HepG2 (cell line): Measurements from ENCODE around the gene FCAMR. TPM values are rescaled to one million over a fixed set of nuclear protein-coding genes. Genes with fewer than 3 reads are reported as not detected.

Experiments
- HMG20A ChIP-seq: IDR thresholded peaks from 2 replicates; pipeline ENCODE4 v1.6.1; 2016; ENCODE audit warnings: borderline replicate concordance
- HMGA1 ChIP-seq: sonication (generic); formaldehyde crosslinking; conservative IDR thresholded peaks from 2 replicates; pipeline ENCODE4 v1.4.0; 2020; ENCODE audit warnings: missing genetic modification reagents
- HMGXB3 ChIP-seq: sonication (generic); formaldehyde crosslinking; IDR thresholded peaks from 2 replicates; pipeline ENCODE4 v1.4.0; 2020; ENCODE audit warnings: missing genetic modification reagents, borderline replicate concordance
- HNF1A ChIP-seq, 2 experiments: sonication (generic) in 1 of 2; formaldehyde crosslinking in 1 of 2; IDR thresholded peaks; 2 replicates each; pipeline versions ENCODE4 v1.4.0 to v1.6.1; 2016 to 2020; ENCODE audit warnings: borderline replicate concordance in 1 of 2, low read depth in 1 of 2, mild to moderate bottlenecking in 1 of 2, missing genetic modification reagents in 1 of 2
- IRF2 ChIP-seq: IDR thresholded peaks from 2 replicates; pipeline ENCODE4 v1.6.1; 2018; ENCODE audit warnings: missing genetic modification reagents, missing compliant biosample characterization
- ISL2 ChIP-seq: sonication (generic); formaldehyde crosslinking; IDR thresholded peaks from 2 replicates; pipeline ENCODE4 v1.5.0; 2020; ENCODE audit warnings: missing genetic modification reagents
- PTBP1 ChIP-seq: fragments of 200-400 bp; formaldehyde crosslinking; IDR thresholded peaks from 2 replicates; pipeline ENCODE4 v1.6.1; 2018; ENCODE audit warnings: low read length, low read depth; ENCODE audit not compliant: poor library complexity, severe bottlenecking
- SMAD9 ChIP-seq: sonication (generic); formaldehyde crosslinking; IDR thresholded peaks from 2 replicates; pipeline ENCODE4 v1.5.1; 2020; ENCODE audit warnings: mild to moderate bottlenecking, missing genetic modification reagents
- SMC3 ChIP-seq: IDR thresholded peaks from 2 replicates; pipeline ENCODE4 v1.6.1; 2011; ENCODE audit warnings: low read length, improper control_type of control experiment
- TOE1 ChIP-seq: sonication (generic); formaldehyde crosslinking; IDR thresholded peaks from 2 replicates; pipeline ENCODE4 v1.4.0; 2020; ENCODE audit warnings: mild to moderate bottlenecking, missing genetic modification reagents
- ZBTB42 ChIP-seq: sonication (generic); formaldehyde crosslinking; IDR thresholded peaks from 2 replicates; pipeline ENCODE4 v1.5.0; 2020; ENCODE audit warnings: mild to moderate bottlenecking, missing genetic modification reagents
- ZBTB7A ChIP-seq: sonication (generic); formaldehyde crosslinking; IDR thresholded peaks from 2 replicates; pipeline ENCODE4 v1.8.0; 2022; ENCODE audit warnings: mild to moderate bottlenecking, missing genetic modification reagents
- ZNF451 ChIP-seq: sonication (generic); formaldehyde crosslinking; IDR thresholded peaks from 2 replicates; pipeline ENCODE4 v1.5.0; 2020; ENCODE audit warnings: mild to moderate bottlenecking, missing genetic modification reagents
- ZNF546 ChIP-seq: sonication (generic); formaldehyde crosslinking; conservative IDR thresholded peaks from 2 replicates; pipeline ENCODE4 v1.8.1; 2023; ENCODE audit warnings: mild to moderate bottlenecking, missing genetic modification reagents
- ZNF720 ChIP-seq: sonication (generic); formaldehyde crosslinking; IDR thresholded peaks from 2 replicates; pipeline ENCODE4 v1.4.0; 2020; ENCODE audit warnings: missing genetic modification reagents
- polyA plus RNA-seq, 8 experiments: library from polyadenylated mRNA; depleted of rRNA in 3 of 8; stranded (reverse) in 7 of 8; unstranded in 1 of 8; fragments of >200 nt; fragmentation: Illumina TruSeq in 4 of 8; extraction: Trizol in 4 of 8; gene quantifications; 2 replicates each; pipeline versions ENCODE4 v1.2.1 to v1.2.3, GENCODE V29; 2011 to 2016; ENCODE audit warnings: low read depth in 4 of 8, missing spikeins in 1 of 8, mixed read lengths in 1 of 8; ENCODE audit not compliant: insufficient read depth in 1 of 8
- total RNA-seq, 5 experiments: library from RNA; depleted of rRNA; stranded (reverse); fragments of >200 nt; fragmentation: Illumina TruSeq; extraction: Trizol; gene quantifications; 2 replicates each; pipeline ENCODE4 v1.2.3, GENCODE V29; 2016; ENCODE audit warnings: low read depth in 1 of 5
- TF ChIP-seq, protein P1 (sequence below): sonication (generic); formaldehyde crosslinking; IDR thresholded peaks from 2 replicates; pipeline ENCODE4 v1.4.0; 2020; ENCODE audit warnings: mild to moderate bottlenecking, missing genetic modification reagents, borderline replicate concordance

FCAMR gene
- total and polyA plus RNA-seq, 2 of the 13 experiments (the other 11 are each of a cell fraction or from before 2014, with no cell fraction given), result not detected

- TF ChIP-seq HMGXB3 (CRISPR knock-in tag) (no peak), HMG20A (CRISPR knock-in tag) (peak; percentile 84), SMC3 (no peak), PTBP1 (no peak), ZBTB42 (no peak), SMAD9 (CRISPR knock-in tag) (no peak), IRF2 (CRISPR knock-in tag) (peak; percentile 64), HMGA1 (CRISPR knock-in tag) (no peak), ZNF546 (no peak), ZNF720 (CRISPR knock-in tag) (no peak), HNF1A (IDR thresholded peaks at IDR 0.05; ENCODE audit: low read depth) (0 out of 2 replicates have a peak, but pooled peaks have one; percentile 32), HNF1A (CRISPR knock-in tag; IDR thresholded peaks at IDR 0.05; ENCODE audit: borderline replicate concordance) (0 out of 2 replicates have a peak, but pooled peaks have one; percentile 57), ISL2 (CRISPR knock-in tag) (peak; percentile 39; the same call in 1 of the 2 replicates), ZNF451 (no peak), ZBTB7A (CRISPR knock-in tag) (no peak), TOE1 (CRISPR knock-in tag) (no peak)
- TF ChIP-seq, protein P1, sequence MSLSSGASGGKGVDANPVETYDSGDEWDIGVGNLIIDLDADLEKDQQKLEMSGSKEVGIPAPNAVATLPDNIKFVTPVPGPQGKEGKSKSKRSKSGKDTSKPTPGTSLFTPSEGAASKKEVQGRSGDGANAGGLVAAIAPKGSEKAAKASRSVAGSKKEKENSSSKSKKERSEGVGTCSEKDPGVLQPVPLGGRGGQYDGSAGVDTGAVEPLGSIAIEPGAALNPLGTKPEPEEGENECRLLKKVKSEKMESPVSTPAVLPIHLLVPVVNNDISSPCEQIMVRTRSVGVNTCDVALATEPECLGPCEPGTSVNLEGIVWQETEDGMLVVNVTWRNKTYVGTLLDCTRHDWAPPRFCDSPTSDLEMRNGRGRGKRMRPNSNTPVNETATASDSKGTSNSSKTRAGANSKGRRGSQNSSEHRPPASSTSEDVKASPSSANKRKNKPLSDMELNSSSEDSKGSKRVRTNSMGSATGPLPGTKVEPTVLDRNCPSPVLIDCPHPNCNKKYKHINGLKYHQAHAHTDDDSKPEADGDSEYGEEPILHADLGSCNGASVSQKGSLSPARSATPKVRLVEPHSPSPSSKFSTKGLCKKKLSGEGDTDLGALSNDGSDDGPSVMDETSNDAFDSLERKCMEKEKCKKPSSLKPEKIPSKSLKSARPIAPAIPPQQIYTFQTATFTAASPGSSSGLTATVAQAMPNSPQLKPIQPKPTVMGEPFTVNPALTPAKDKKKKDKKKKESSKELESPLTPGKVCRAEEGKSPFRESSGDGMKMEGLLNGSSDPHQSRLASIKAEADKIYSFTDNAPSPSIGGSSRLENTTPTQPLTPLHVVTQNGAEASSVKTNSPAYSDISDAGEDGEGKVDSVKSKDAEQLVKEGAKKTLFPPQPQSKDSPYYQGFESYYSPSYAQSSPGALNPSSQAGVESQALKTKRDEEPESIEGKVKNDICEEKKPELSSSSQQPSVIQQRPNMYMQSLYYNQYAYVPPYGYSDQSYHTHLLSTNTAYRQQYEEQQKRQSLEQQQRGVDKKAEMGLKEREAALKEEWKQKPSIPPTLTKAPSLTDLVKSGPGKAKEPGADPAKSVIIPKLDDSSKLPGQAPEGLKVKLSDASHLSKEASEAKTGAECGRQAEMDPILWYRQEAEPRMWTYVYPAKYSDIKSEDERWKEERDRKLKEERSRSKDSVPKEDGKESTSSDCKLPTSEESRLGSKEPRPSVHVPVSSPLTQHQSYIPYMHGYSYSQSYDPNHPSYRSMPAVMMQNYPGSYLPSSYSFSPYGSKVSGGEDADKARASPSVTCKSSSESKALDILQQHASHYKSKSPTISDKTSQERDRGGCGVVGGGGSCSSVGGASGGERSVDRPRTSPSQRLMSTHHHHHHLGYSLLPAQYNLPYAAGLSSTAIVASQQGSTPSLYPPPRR (CRISPR knock-in tag), result peak; percentile 49; the same call in 1 of the 2 replicates
These were observed 39.1 kb upstream of the FCAMR start (continued) for GRCh38 chr1:207009182-207009850.
